HG02973 (cell line): ENCODE measurements around the gene DPM1.

Experiments
- ATAC-seq: cut with Tn5 transposase; IDR thresholded peaks from one replicate; pipeline ENCODE4 v1.9.1; 2021; ENCODE audit warnings: moderate library complexity; ENCODE audit not compliant: unreplicated experiment

The DPM1 gene

GRCh38 chr20:50903353-50904051 lies 54.8 kb downstream of the DPM1 start:
- no peak for ATAC-seq

- ATAC-seq: no peak
These were observed 57.0 kb downstream of the DPM1 start for GRCh38 chr20:50901301-50901700.

- no peak for ATAC-seq
These were observed 58.1 kb downstream of the DPM1 start for GRCh38 chr20:50900261-50900660.

DNA sequence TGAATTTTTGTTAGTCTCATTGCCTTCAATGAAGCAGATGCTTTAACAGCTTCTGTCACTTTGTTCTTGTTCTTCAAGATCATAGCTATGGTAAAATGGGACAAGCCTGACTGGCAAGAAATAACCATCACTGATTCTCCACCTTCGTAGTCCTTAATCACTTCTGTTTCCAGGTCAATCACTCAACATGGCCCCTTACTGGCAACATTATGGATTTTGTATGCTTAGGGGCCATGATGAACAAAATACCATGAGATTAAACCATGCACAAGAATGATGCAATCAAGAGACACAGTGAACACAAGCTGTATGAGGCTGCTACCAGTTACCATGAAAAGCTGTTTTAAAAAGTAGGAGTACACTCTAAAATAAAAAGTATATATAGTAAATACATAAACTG lies 59.9 kb downstream of the DPM1 start:
- no peak for ATAC-seq

DNA sequence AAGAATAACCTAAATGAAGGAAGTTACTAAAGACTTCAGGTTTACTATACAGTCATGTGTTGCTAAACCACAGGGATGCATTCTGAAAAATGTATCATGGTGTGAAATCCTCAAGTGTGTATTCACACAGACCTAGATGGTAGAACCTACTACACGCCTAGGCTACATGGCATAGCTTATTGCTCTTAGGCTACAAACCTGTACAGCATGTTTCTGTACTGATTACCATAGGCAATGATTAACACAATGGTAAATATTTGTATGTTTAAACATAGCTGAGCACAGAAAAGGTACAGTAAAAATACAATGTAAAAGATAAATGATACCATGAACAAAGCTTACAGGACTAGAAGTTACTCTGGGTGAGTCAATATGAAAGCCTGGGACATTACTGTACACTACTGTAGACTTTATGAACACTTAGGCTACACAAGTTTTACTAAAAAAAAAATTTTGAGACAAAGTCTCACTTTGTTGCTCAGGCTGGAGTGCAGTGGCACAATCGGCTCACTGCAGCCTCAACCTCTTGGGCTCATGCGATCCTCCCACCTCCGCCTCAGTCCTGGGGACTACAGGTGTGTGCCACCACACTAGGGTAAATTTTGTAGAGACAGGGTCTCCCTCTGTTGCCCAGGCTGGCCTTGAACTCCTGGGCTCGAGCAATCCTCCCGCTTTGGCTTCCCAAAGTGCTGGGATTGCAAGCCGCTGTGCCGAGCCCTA lies 63.1 kb downstream of the DPM1 start:
- ATAC-seq: no peak

GRCh38 chr20:50893620-50894019 lies 64.7 kb downstream of the DPM1 start:
- no peak for ATAC-seq

DNA sequence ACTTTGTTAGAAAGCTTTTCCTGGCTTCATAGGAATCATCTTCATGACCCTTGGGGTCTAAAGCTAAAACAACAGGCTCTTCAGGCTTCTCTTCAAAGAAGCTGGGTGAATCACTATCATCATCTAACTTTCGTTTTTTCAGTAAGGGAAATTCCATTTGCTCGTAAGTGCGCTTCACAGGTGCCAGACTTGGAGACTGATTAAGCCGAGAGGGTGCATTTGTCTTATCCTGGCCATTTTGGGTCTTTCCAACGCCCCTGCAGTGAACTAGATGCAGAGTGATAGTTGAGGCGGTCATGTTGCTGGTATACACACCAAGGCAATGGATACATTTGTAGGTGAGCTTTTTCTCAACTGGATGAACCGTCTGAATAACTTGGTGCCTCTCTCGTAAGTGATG lies 65.9 kb downstream of the DPM1 start:
- ATAC-seq: no peak

DNA sequence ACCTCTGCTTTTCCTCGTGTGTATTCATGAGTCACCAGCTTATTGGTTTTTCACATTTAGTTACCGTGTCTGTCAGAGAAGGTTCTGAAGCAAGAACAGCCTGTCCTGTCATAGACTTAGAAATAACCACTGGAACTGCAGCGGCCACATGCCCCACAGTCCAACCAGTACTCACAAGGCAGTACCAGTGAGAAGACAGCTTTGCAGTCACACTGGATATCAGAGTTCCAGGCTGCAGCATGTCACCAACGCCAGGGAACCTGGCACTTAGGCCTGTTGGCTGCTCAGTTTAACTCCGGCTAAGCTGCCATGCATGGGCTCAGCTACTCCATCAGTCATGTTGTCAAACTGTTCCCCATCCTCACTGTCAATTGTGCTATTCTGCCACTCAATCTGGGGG lies 67.2 kb downstream of the DPM1 start:
- ATAC-seq: no peak

GRCh38 chr20:50887576-50887975 lies 70.8 kb downstream of the DPM1 start:
- no peak for ATAC-seq

- ATAC-seq: no peak
These were observed 72.0 kb downstream of the DPM1 start for GRCh38 chr20:50886184-50886790.

DNA sequence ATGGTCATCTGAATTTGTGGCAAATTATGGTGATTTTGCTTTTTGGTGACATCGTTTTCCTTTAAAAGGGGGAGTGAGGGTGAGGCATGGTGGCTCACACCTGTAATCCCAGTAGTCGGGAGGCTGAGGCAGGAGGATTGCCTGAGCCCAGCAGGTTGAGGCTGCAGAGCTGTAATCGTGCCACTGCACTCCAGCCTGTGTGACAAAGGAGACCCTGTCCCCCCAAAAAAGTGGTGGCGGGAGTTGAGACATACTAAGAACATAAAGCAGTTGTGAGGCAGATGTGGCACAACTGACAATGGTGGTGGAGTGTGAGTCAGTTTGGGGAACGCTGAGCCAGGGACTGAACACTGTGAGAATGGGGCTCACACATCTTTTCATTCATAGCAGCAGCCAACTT lies 72.6 kb downstream of the DPM1 start:
- ATAC-seq: no peak

GRCh38 chr20:50885068-50885467 lies 73.3 kb downstream of the DPM1 start:
- ATAC-seq: no peak
